Thoracic aorta (tissue), 2 donors: Measurements from ENCODE around the gene SPPL2A. TPM values are rescaled to one million over a fixed set of nuclear protein-coding genes. Genes with fewer than 3 reads are reported as not detected.

Experiments
- ATAC-seq: fragments of 150-250 bp; one replicate; pipeline ENCODE4 v1.8.0; 2017; ENCODE audit warnings: low read depth; ENCODE audit not compliant: insufficient number of reproducible peaks, low FRiP score
- DNase-seq: peaks from one replicate; pipeline ENCODE4 v3.0.0-alpha.2; 2020; ENCODE audit warnings: low spot score
- H3K27ac ChIP-seq, 2 donors: fragments of 200-600 bp; sonication (generic); 1 replicate in 1 of 2; 2 replicates in 1 of 2; pipeline ENCODE4 v1.5.1; 2016; ENCODE audit warnings: mild to moderate bottlenecking in 2 of 2, moderate library complexity in 2 of 2
- H3K27me3 ChIP-seq: fragments of 200-600 bp; sonication (generic); replicated peaks from 2 replicates; pipeline ENCODE4 v1.6.0; 2016; ENCODE audit warnings: mild to moderate bottlenecking; ENCODE audit not compliant: insufficient read depth
- H3K36me3 ChIP-seq: fragments of 200-600 bp; sonication (generic); one replicate; pipeline ENCODE4 v1.5.1; 2016
- H3K4me1 ChIP-seq, 2 donors: fragments of 200-600 bp; sonication (generic); 1 replicate in 1 of 2; 2 replicates in 1 of 2; pipeline versions ENCODE4 v1.5.1 to v1.6.0; 2016; ENCODE audit warnings: low read depth in 2 of 2, mild to moderate bottlenecking in 1 of 2; ENCODE audit not compliant: control insufficient read depth in 1 of 2
- H3K4me3 ChIP-seq: fragments of 200-600 bp; sonication (generic); 2 replicates; pipeline ENCODE4 v1.5.1; 2016; ENCODE audit warnings: mild to moderate bottlenecking
- H3K9me3 ChIP-seq: fragments of 200-600 bp; sonication (generic); 2 replicates; pipeline ENCODE4 v1.5.1; 2016
- total RNA-seq, 2 donors: library from RNA; depleted of rRNA; stranded (reverse); fragments of >200 nt; gene quantifications; one replicate each; pipeline versions ENCODE4 v1.1.0 to v1.2.3, GENCODE V29; 2016
- TF ChIP-seq, protein P1 (sequence below): fragments of 200-600 bp; sonication (generic); IDR thresholded peaks from one replicate; pipeline ENCODE4 v1.5.1; 2019; ENCODE audit warnings: antibody characterized with exemption

The SPPL2A gene
- total RNA-seq, 2 donors from 2014 or later, result 281 to 500 TPM

DNA sequence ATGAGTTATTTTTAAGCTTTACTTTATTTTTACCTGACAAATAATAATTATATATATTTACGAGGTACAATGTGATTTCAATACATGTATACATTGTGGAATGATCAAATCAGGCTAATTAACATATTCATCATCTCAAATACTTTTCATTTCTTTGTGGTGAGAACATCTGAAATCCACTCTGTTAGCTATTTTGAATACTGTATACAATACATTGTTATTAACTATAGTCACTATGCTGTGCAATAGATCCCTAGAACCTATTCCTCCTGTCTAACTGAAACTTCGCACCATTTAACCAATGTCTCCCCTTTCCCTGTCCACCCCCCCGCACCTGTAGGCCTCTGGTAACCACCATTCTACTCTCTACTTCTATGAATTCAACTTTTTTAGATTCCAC lies 7.9 kb upstream of the SPPL2A start:
- no peaks in the 10 kb centered on the region for H3K36me3 ChIP-seq
- H3K9me3 ChIP-seq, result no peaks in the 10 kb centered on the region
- DNase-seq (no peak), ATAC-seq (no peak)
- no peak overlapping the region for H3K27ac ChIP-seq
- H3K4me1 ChIP-seq, result peaks cover 0 to 6% of the 10 kb centered on the region in 2 donors
- TF ChIP-seq, protein P1, sequence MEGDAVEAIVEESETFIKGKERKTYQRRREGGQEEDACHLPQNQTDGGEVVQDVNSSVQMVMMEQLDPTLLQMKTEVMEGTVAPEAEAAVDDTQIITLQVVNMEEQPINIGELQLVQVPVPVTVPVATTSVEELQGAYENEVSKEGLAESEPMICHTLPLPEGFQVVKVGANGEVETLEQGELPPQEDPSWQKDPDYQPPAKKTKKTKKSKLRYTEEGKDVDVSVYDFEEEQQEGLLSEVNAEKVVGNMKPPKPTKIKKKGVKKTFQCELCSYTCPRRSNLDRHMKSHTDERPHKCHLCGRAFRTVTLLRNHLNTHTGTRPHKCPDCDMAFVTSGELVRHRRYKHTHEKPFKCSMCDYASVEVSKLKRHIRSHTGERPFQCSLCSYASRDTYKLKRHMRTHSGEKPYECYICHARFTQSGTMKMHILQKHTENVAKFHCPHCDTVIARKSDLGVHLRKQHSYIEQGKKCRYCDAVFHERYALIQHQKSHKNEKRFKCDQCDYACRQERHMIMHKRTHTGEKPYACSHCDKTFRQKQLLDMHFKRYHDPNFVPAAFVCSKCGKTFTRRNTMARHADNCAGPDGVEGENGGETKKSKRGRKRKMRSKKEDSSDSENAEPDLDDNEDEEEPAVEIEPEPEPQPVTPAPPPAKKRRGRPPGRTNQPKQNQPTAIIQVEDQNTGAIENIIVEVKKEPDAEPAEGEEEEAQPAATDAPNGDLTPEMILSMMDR, result no peak
- H3K27me3 ChIP-seq, result no peaks in the 10 kb centered on the region
- no peak overlapping the region for H3K4me3 ChIP-seq

DNA sequence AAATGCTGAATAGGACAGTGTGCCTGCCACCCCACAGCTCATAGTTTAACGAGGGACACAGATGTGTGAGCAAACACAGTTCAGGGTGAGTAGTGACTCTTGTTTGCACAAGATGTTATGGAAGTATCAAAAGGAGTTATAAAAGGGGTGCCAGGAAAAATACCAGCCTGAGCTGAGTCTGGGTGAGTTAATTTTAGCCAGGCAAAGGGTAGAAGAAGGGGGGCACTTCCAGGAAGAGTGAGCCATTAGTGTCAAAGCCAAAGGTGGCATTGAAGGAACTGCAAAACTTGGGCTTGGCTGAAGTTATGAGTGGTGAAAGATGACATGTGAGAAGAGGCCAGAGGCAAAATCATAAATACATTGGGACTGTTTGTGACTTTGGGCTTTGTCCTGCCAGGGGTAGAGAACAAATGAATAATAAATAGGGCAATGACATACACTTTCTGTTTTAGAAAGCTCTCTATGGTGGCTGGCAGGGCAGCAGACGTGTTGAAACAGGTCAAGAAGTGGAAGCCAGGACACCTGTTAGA lies 1.9 kb upstream of the SPPL2A start:
- Histone ChIP-seq H3K36me3 (no peaks in the 10 kb centered on the region), H3K27me3 (no peaks in the 10 kb centered on the region), H3K4me3 (peak overlapping the region; percentile 2), H3K4me1 (peaks cover 27 to 46% of the 10 kb centered on the region in 2 donors), H3K9me3 (no peaks in the 10 kb centered on the region), H3K27ac (peak overlapping the region; percentile 66 to 88)
- ATAC-seq (peak; percentile 40), DNase-seq (peak; percentile 34)
- TF ChIP-seq, protein P1, result no peak

DNA sequence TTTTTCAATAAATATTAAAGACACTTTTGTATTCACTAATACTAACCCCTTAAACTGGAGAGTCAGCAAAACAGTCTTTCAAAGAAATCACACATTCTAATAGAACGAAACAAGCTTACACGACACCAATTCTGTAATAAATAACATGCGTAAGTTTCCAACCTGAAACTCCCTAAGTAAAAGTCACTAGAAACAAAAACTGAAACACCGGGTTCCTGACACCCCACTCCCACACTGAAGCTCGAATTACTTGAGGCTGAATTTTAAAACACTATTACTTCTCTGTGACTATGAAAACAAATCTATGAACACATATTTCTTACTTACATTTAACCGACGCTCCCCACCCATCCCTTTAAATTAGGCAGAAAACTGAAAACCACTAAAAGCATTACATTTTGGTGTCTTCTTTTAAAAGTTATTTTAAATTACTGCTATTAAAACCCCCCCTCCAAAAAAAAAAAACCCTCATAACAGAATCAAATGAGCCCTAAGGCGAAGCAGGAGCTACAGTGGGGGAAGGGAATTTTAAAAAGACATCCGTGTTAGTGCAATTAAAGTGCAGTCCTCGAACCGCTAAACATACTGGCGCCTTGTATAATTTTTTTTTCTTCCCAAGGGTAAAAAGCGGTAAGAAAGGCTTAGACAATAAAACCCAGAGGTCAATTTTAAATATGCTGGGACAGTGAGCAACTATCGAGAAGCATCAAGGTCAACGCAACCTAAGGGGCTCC lies 878 bp downstream of the SPPL2A start:
- ATAC-seq, result no peak

DNA sequence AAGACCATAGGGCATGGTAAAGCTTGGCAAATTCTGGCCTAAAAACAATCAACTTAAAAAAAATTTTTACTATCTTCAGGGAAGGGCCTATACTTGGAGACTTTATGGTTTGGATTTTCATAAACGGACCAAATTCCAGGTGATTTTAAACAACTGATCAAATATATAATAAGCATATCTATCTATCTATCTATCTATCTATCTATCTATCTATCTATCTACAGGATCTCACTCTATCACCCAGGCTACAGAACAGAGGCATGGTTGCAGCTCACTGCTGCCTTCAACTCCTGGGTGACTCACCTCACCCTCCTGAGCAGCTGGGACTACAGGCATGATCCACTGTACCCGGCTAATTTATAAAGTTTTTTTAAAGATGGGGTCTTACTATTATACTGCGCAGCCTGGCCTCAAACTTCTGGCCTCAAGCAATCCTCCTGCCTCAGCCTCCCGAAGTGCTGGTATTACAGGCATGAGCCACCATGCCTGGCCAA lies 6.7 kb downstream of the SPPL2A start:
- Histone ChIP-seq H3K4me1 (peaks cover 11 to 42% of the 10 kb centered on the region in 2 donors), H3K4me3 (no peak overlapping the region), H3K36me3 (no peaks in the 10 kb centered on the region), H3K27ac (no peak overlapping the region), H3K9me3 (no peaks in the 10 kb centered on the region), H3K27me3 (no peaks in the 10 kb centered on the region)
- TF ChIP-seq, protein P1, result no peak
- ATAC-seq (no peak), DNase-seq (no peak)

More for the DNA sequence above, 878 bp downstream of the SPPL2A start:
- H3K9me3 ChIP-seq, result no peaks in the 10 kb centered on the region
- no peaks in the 10 kb centered on the region for H3K36me3 ChIP-seq
- no peaks in the 10 kb centered on the region for H3K27me3 ChIP-seq
- peak overlapping the region; percentile 95 for H3K4me3 ChIP-seq
- TF ChIP-seq, protein P1, result no peak
- H3K4me1 ChIP-seq, result peaks cover 27 to 55% of the 10 kb centered on the region in 2 donors
- peak overlapping the region; percentile 88 to 95 for H3K27ac ChIP-seq
- no peak for DNase-seq

DNA sequence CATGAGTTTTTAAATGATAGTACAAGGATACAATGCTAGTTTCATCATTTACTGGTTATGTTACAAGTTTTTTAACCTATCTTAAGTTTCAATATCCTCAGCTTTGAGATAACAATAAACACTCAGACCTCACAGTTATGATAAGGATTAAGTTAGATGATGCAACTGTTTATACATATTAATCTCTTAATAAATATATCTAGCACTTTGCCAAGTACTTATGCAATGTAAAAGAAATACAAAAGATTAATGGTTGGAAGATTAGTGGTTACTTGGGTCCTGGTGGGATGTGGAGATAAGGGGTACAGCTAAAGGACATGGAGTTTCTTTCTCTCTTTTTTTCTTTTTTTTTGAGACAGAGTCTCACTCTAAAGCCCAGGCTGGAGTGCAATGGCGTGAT lies 12.0 kb downstream of the SPPL2A start:
- TF ChIP-seq, protein P1, result no peak

More for the DNA sequence above, 12.0 kb downstream of the SPPL2A start:
- Histone ChIP-seq H3K27me3 (no peaks in the 10 kb centered on the region), H3K9me3 (no peaks in the 10 kb centered on the region), H3K27ac (no peak overlapping the region), H3K4me3 (no peak overlapping the region), H3K36me3 (no peaks in the 10 kb centered on the region), H3K4me1 (peaks cover 19 to 57% of the 10 kb centered on the region in 2 donors)
- DNase-seq (no peak), ATAC-seq (no peak)
